Prostate gland (tissue), 2 donors: Measurements from ENCODE around the gene NPTXR. TPM values are rescaled to one million over a fixed set of nuclear protein-coding genes. Genes with fewer than 3 reads are reported as not detected.

Experiments used
- DNase-seq: peaks from one replicate; pipeline ENCODE4 v3.0.0-alpha.2; 2019; ENCODE audit warnings: low spot score
- H3K27ac ChIP-seq, 2 donors: fragments of 200-600 bp; sonication (generic); 2 replicates each; pipeline ENCODE4 v1.5.1; 2017 to 2019
- H3K27me3 ChIP-seq: fragments of 200-600 bp; sonication (generic); replicated peaks from 2 replicates; pipeline ENCODE4 v1.5.1; 2019; ENCODE audit not compliant: insufficient read depth
- H3K36me3 ChIP-seq, 2 donors: fragments of 200-600 bp; sonication (generic); 1 replicate in 1 of 2; 2 replicates in 1 of 2; pipeline versions ENCODE4 v1.5.1 to v1.8.1; 2017 to 2019
- H3K4me1 ChIP-seq: fragments of 200-600 bp; sonication (generic); replicated peaks from 2 replicates; pipeline ENCODE4 v1.5.1; 2019
- H3K4me3 ChIP-seq, 2 donors: fragments of 200-600 bp; sonication (generic); 2 replicates each; pipeline ENCODE4 v1.5.1; 2017 to 2019
- H3K9me3 ChIP-seq: fragments of 200-600 bp; sonication (generic); 2 replicates; pipeline ENCODE4 v1.5.1; 2017
- POLR2A ChIP-seq: fragments of 450-650 bp; IDR thresholded peaks from one replicate; pipeline ENCODE4 v1.6.1; 2016; ENCODE audit warnings: antibody characterized with exemption, mild to moderate bottlenecking
- POLR2AphosphoS5 ChIP-seq: sonication (generic); formaldehyde crosslinking; IDR thresholded peaks from one replicate; pipeline ENCODE4 v1.6.1; 2017; ENCODE audit warnings: antibody characterized with exemption
- WGBS: methylation state at CpG from one replicate; pipeline ENCODE4 v1.1.5; 2018; 5-methylcytosine and 5-hydroxymethylcytosine counted together
- intact Hi-C: fragments of 100-400 bp; cut with DNase I; formaldehyde crosslinking; loops from one replicate; pipeline ENCODE4 v1.14.2; 2022
- total RNA-seq, 2 donors: library from RNA; depleted of rRNA; stranded (reverse); fragments of >200 nt; gene quantifications; one replicate each; pipeline ENCODE4 v1.1.0, GENCODE V29; 2016
- TF ChIP-seq, protein P1 (sequence below), 4 experiments: fragments of 200-600 bp in 2 of 4; fragments of 450-650 bp in 2 of 4; sonication (generic) in 2 of 4; IDR thresholded peaks; 1 replicate in 3 of 4; 2 replicates in 1 of 4; pipeline ENCODE4 v1.5.1; 2016 to 2019; ENCODE audit warnings: antibody characterized with exemption in 4 of 4, mild to moderate bottlenecking in 2 of 4, moderate library complexity in 2 of 4

Gene NPTXR
- total RNA-seq, 2 donors from 2014 or later, result 12.6 to 36.2 TPM

DNA sequence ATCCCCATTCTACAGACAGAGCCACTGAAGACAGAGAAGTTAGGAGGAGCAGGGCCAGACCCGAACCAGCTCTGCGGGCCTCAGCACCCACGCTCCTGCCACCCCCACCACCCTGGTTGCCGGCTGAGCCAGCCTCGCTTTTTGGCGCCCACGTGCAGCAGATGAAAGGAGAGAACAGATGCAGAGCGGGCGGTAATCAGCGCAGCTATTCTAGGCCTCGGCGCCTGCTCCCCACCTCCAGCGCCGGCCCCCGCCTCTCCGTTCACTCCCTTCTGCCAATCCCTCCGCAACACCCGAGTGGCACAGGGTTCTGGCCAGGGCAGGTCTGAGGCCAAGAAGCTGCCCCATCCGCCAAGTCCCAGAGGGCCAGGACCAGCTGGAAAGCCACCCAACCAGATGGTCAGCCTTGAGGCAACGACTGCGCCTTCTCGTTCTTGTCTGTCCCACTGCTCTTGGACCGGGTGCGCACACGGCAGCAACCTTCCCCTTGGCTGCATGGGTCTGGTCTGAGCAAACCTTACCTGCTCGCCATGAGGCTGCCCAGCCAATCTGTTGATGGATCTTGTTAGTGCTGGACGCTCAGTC is 66.6 kb downstream of the NPTXR start:
- intact Hi-C loops, result no loop called here

DNA sequence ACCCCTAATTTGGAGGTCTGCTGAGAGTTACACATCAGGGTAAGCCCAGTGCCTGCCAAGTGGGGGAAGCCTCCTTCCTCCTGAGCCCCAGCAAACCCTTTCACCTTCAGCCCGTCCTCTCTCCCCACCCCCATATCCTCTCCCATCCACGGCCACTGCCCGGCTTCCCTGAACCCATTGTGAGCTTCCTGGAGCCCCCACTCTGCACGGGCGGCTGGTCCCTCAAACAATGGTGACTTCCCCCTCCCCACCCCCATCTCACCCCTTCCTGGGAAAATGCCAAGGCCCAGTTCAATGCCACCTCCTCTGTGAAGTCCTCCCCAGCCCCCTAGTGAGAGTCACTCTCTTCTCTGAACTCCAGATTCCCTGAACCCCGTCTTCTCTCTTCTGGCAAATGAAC is 67.7 kb downstream of the NPTXR start:
- Histone ChIP-seq H3K27ac (no peak overlapping the region), H3K27me3 (no peaks in the 10 kb centered on the region), H3K36me3 (peaks cover 0 to 7% of the 10 kb centered on the region in 2 donors), H3K9me3 (no peaks in the 10 kb centered on the region), H3K4me1 (no peaks in the 10 kb centered on the region), H3K4me3 (no peak overlapping the region)
- DNase-seq, result no peak
- 58% methylated on average over 6 of the region's 6 CpGs for WGBS
- no peak for TF ChIP-seq POLR2A
- no peak for TF ChIP-seq POLR2AphosphoS5
- TF ChIP-seq, protein P1, sequence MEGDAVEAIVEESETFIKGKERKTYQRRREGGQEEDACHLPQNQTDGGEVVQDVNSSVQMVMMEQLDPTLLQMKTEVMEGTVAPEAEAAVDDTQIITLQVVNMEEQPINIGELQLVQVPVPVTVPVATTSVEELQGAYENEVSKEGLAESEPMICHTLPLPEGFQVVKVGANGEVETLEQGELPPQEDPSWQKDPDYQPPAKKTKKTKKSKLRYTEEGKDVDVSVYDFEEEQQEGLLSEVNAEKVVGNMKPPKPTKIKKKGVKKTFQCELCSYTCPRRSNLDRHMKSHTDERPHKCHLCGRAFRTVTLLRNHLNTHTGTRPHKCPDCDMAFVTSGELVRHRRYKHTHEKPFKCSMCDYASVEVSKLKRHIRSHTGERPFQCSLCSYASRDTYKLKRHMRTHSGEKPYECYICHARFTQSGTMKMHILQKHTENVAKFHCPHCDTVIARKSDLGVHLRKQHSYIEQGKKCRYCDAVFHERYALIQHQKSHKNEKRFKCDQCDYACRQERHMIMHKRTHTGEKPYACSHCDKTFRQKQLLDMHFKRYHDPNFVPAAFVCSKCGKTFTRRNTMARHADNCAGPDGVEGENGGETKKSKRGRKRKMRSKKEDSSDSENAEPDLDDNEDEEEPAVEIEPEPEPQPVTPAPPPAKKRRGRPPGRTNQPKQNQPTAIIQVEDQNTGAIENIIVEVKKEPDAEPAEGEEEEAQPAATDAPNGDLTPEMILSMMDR (IDR thresholded peaks at IDR 0.05), result no peak
- intact Hi-C loops, result no loop called here

More for the DNA sequence above, 66.6 kb downstream of the NPTXR start:
- no peak for DNase-seq
- Histone ChIP-seq H3K4me3 (no peak overlapping the region), H3K4me1 (no peaks in the 10 kb centered on the region), H3K36me3 (peaks cover 0 to 7% of the 10 kb centered on the region in 2 donors), H3K27me3 (no peaks in the 10 kb centered on the region), H3K9me3 (no peaks in the 10 kb centered on the region), H3K27ac (no peak overlapping the region)
- 91% methylated on average over 27 of the region's 27 CpGs for WGBS
- TF ChIP-seq, protein P1 (IDR thresholded peaks at IDR 0.05), result no peak
- TF ChIP-seq POLR2A (no peak), POLR2AphosphoS5 (no peak)

DNA sequence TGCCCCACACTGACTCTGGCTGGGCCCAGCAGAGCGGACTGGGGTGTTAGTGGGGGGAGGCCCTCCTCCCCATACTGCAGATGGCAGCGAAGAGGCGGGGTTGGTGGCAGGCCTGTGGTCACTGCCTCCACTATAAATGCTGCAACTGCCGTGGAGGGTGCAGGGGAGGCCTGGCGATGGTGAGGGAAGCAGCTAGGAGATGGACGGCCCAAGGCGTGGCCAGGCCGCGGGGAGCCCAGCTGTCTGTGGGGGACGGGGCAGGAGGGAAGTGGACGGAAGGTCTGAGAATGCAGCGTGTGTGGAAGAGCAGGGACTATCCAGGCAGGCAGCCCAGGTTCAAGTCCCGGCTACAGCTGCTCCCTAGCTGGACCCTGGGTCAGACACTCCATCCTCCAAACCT is 68.2 kb downstream of the NPTXR start:
- no peaks in the 10 kb centered on the region for H3K27me3 ChIP-seq
- H3K36me3 ChIP-seq, result peaks cover 0 to 7% of the 10 kb centered on the region in 2 donors
- TF ChIP-seq POLR2A (no peak), POLR2AphosphoS5 (no peak)
- TF ChIP-seq, protein P1 (IDR thresholded peaks at IDR 0.05), result no peak
- intact Hi-C loops, result no loop called here
- H3K4me1 ChIP-seq, result no peaks in the 10 kb centered on the region
- 56% methylated on average over 13 of the region's 13 CpGs for WGBS
- no peak overlapping the region for H3K27ac ChIP-seq
- no peak for DNase-seq
- no peak overlapping the region for H3K4me3 ChIP-seq
- no peaks in the 10 kb centered on the region for H3K9me3 ChIP-seq

DNA sequence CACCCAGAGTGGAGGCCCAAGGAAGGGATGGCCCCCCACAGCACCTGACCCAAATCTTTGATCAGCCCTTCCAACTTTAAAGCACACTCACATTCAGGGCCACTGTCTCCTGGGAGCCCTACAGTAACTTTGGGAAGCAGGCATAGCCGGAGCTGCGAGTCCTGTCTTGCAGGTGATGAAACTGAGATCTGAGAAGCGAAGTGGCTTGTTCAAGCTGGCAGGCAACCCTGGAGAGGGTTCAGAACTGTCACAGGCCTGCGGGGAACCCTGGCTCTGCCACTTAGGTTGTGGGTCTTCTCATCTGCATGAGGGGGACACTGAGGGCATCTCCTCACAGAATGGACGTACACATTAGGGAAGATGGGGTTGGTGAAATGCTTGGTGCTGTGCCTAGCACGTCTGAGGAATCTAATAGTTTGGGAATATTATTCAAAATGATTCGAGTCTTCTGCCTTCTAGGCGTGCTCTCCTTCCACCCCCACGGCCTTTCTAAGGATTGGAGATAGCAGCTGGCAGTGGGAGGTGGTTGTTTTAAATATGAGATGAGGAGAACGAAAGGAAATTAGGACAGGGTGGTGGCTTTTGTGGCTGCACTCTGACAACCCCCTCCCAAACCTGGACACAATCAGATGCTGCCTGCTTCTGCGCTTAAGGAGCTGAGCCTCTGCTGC is 69.2 kb downstream of the NPTXR start:
- H3K4me3 ChIP-seq, result no peak overlapping the region
- 52% methylated on average over 11 of the region's 11 CpGs for WGBS
- no peak for TF ChIP-seq POLR2A
- TF ChIP-seq POLR2AphosphoS5, result peak; percentile 17
- TF ChIP-seq, protein P1 (IDR thresholded peaks at IDR 0.05), result no peak
- intact Hi-C loops, result no loop called here
- no peaks in the 10 kb centered on the region for H3K4me1 ChIP-seq
- peaks cover 0 to 4% of the 10 kb centered on the region in 2 donors for H3K36me3 ChIP-seq
- peak; percentile 56 for DNase-seq
- H3K27ac ChIP-seq, result peak overlapping the region in 1 of 2 donors; percentile 7
- no peaks in the 10 kb centered on the region for H3K27me3 ChIP-seq
- H3K9me3 ChIP-seq, result no peaks in the 10 kb centered on the region
